LNCAP (cell line): ENCODE measurements around the gene MIDN.

Experiments
- CTCF ChIP-seq: fragments of 450-650 bp; IDR thresholded peaks from 2 replicates; pipeline ENCODE4 v1.5.1; 2017; ENCODE audit warnings: mild to moderate bottlenecking

MIDN gene

GRCh38 chr19:1232652-1233072 is 15.7 kb upstream of the MIDN start:
- TF ChIP-seq CTCF, result no peak

GRCh38 chr19:1233115-1233667 is 15.2 kb upstream of the MIDN start:
- no peak for TF ChIP-seq CTCF

- TF ChIP-seq CTCF, result no peak
Measured at GRCh38 chr19:1234051-1234954, 14.1 kb upstream of the MIDN start.

- TF ChIP-seq CTCF, result no peak
Measured at GRCh38 chr19:1234955-1235380, 13.4 kb upstream of the MIDN start.

- no peak for TF ChIP-seq CTCF
Measured at GRCh38 chr19:1235625-1236538, 12.5 kb upstream of the MIDN start.

- TF ChIP-seq CTCF, result no peak
Measured at GRCh38 chr19:1236576-1236975, 11.8 kb upstream of the MIDN start.

GRCh38 chr19:1237027-1237659 is 11.2 kb upstream of the MIDN start:
- no peak for TF ChIP-seq CTCF
